Measurements from ENCODE around the gene TSPEAR.
"Not testable (repeated sequence)": the region's sequence is repeated elsewhere in the genome, so short reads cannot be mapped to it uniquely, and the experiment has no call there.

Gene TSPEAR

GRCh38 chr21:44503006-44503889, 208.1 kb downstream of the TSPEAR start:
- not testable (repeated sequence) for H3K4me1 ChIP-seq (ENCODE audit: control insufficient read depth in 5 of 5, insufficient read depth in 5 of 5, low read length in 5 of 5); H3K36me3 ChIP-seq (ENCODE audit: control insufficient read depth in 5 of 5, insufficient read depth in 5 of 5, low read length in 5 of 5); H3K9ac ChIP-seq (ENCODE audit: low read length in 5 of 5); H3K9me3 ChIP-seq (ENCODE audit: control insufficient read depth in 5 of 5, low read length in 5 of 5); H3K4me3 ChIP-seq (ENCODE audit: low read depth in 1 of 5, low read length in 5 of 5); H3K27ac ChIP-seq (ENCODE audit: low read depth, low read length)
- H3K27me3 ChIP-seq (ENCODE audit: control insufficient read depth in 5 of 5, insufficient read depth in 4 of 5, low read length in 5 of 5) = peaks cover 0 to 17% (median 0%) of the 10 kb centered on the region in 5 donors

GRCh38 chr21:44502171-44502958, 209.0 kb downstream of the TSPEAR start:
- peaks cover under 1 to 8% (median 6%) of the 10 kb centered on the region in 5 donors for H3K4me1 ChIP-seq (ENCODE audit: control insufficient read depth in 5 of 5, insufficient read depth in 5 of 5, low read length in 5 of 5)
- no peak overlapping the region for H3K27ac ChIP-seq (ENCODE audit: low read depth, low read length)
- H3K9me3 ChIP-seq (ENCODE audit: control insufficient read depth in 5 of 5, low read length in 5 of 5) = no peaks in the 10 kb centered on the region
- no peak overlapping the region for H3K4me3 ChIP-seq (ENCODE audit: low read depth in 1 of 5, low read length in 5 of 5)
- no peaks in the 10 kb centered on the region for H3K36me3 ChIP-seq (ENCODE audit: control insufficient read depth in 5 of 5, insufficient read depth in 5 of 5, low read length in 5 of 5)
- H3K27me3 ChIP-seq (ENCODE audit: control insufficient read depth in 5 of 5, insufficient read depth in 4 of 5, low read length in 5 of 5) = peaks cover 0 to 14% (median 0%) of the 10 kb centered on the region in 5 donors
- H3K9ac ChIP-seq (ENCODE audit: low read length in 5 of 5) = no peak overlapping the region

GRCh38 chr21:44500111-44500510, 211.3 kb downstream of the TSPEAR start:
- no peak overlapping the region for H3K27ac ChIP-seq (ENCODE audit: low read depth, low read length)
- peaks cover 0 to 5% (median 0%) of the 10 kb centered on the region in 5 donors for H3K27me3 ChIP-seq (ENCODE audit: control insufficient read depth in 5 of 5, insufficient read depth in 4 of 5, low read length in 5 of 5)
- H3K9ac ChIP-seq (ENCODE audit: low read length in 5 of 5) = no peak overlapping the region
- H3K36me3 ChIP-seq (ENCODE audit: control insufficient read depth in 5 of 5, insufficient read depth in 5 of 5, low read length in 5 of 5) = no peaks in the 10 kb centered on the region
- H3K9me3 ChIP-seq (ENCODE audit: control insufficient read depth in 5 of 5, low read length in 5 of 5) = no peaks in the 10 kb centered on the region
- H3K4me3 ChIP-seq (ENCODE audit: low read depth in 1 of 5, low read length in 5 of 5) = no peak overlapping the region
- peaks cover 3 to 23% (median 17%) of the 10 kb centered on the region in 5 donors for H3K4me1 ChIP-seq (ENCODE audit: control insufficient read depth in 5 of 5, insufficient read depth in 5 of 5, low read length in 5 of 5)

GRCh38 chr21:44499631-44500030, 211.7 kb downstream of the TSPEAR start:
- no peak overlapping the region for H3K9ac ChIP-seq (ENCODE audit: low read length in 5 of 5)
- no peak overlapping the region for H3K4me3 ChIP-seq (ENCODE audit: low read depth in 1 of 5, low read length in 5 of 5)
- peaks cover 0 to 5% (median 0%) of the 10 kb centered on the region in 5 donors for H3K27me3 ChIP-seq (ENCODE audit: control insufficient read depth in 5 of 5, insufficient read depth in 4 of 5, low read length in 5 of 5)
- H3K36me3 ChIP-seq (ENCODE audit: control insufficient read depth in 5 of 5, insufficient read depth in 5 of 5, low read length in 5 of 5) = no peaks in the 10 kb centered on the region
- H3K9me3 ChIP-seq (ENCODE audit: control insufficient read depth in 5 of 5, low read length in 5 of 5) = no peaks in the 10 kb centered on the region
- H3K27ac ChIP-seq (ENCODE audit: low read depth, low read length) = no peak overlapping the region
- peaks cover 3 to 23% (median 17%) of the 10 kb centered on the region in 5 donors for H3K4me1 ChIP-seq (ENCODE audit: control insufficient read depth in 5 of 5, insufficient read depth in 5 of 5, low read length in 5 of 5)

- no peak overlapping the region for H3K4me3 ChIP-seq (ENCODE audit: low read depth in 1 of 5, low read length in 5 of 5)
- H3K9ac ChIP-seq (ENCODE audit: low read length in 5 of 5) = no peak overlapping the region
- peaks cover 0 to 5% (median 0%) of the 10 kb centered on the region in 5 donors for H3K27me3 ChIP-seq (ENCODE audit: control insufficient read depth in 5 of 5, insufficient read depth in 4 of 5, low read length in 5 of 5)
- no peaks in the 10 kb centered on the region for H3K9me3 ChIP-seq (ENCODE audit: control insufficient read depth in 5 of 5, low read length in 5 of 5)
- H3K4me1 ChIP-seq (ENCODE audit: control insufficient read depth in 5 of 5, insufficient read depth in 5 of 5, low read length in 5 of 5) = peaks cover 3 to 23% (median 17%) of the 10 kb centered on the region in 5 donors
- H3K27ac ChIP-seq (ENCODE audit: low read depth, low read length) = no peak overlapping the region
- H3K36me3 ChIP-seq (ENCODE audit: control insufficient read depth in 5 of 5, insufficient read depth in 5 of 5, low read length in 5 of 5) = no peaks in the 10 kb centered on the region
Measured at GRCh38 chr21:44499211-44499560, 212.2 kb downstream of the TSPEAR start.

GRCh38 chr21:44498280-44499210, 212.8 kb downstream of the TSPEAR start:
- Histone ChIP-seq H3K4me3 (ENCODE audit: low read depth in 1 of 5, low read length in 5 of 5) (no peak overlapping the region), H3K27me3 (ENCODE audit: control insufficient read depth in 5 of 5, insufficient read depth in 4 of 5, low read length in 5 of 5) (peaks cover 0 to 5% (median 0%) of the 10 kb centered on the region in 5 donors), H3K36me3 (ENCODE audit: control insufficient read depth in 5 of 5, insufficient read depth in 5 of 5, low read length in 5 of 5) (no peaks in the 10 kb centered on the region), H3K9me3 (ENCODE audit: control insufficient read depth in 5 of 5, low read length in 5 of 5) (peaks cover 0 to 6% (median 0%) of the 10 kb centered on the region in 5 donors), H3K27ac (ENCODE audit: low read depth, low read length) (no peak overlapping the region), H3K4me1 (ENCODE audit: control insufficient read depth in 5 of 5, insufficient read depth in 5 of 5, low read length in 5 of 5) (peaks cover 3 to 23% (median 17%) of the 10 kb centered on the region in 5 donors), H3K9ac (ENCODE audit: low read length in 5 of 5) (no peak overlapping the region)

GRCh38 chr21:44497703-44498126, 213.7 kb downstream of the TSPEAR start:
- H3K4me1 ChIP-seq (ENCODE audit: control insufficient read depth in 5 of 5, insufficient read depth in 5 of 5, low read length in 5 of 5) = peaks cover 3 to 23% (median 17%) of the 10 kb centered on the region in 5 donors
- H3K9ac ChIP-seq (ENCODE audit: low read length in 5 of 5) = peak overlapping the region in 1 of 5 donors; percentile 14
- H3K27ac ChIP-seq (ENCODE audit: low read depth, low read length) = peak overlapping the region; percentile 46
- peaks cover 0 to 14% (median 8%) of the 10 kb centered on the region in 5 donors for H3K9me3 ChIP-seq (ENCODE audit: control insufficient read depth in 5 of 5, low read length in 5 of 5)
- no peaks in the 10 kb centered on the region for H3K36me3 ChIP-seq (ENCODE audit: control insufficient read depth in 5 of 5, insufficient read depth in 5 of 5, low read length in 5 of 5)
- peaks cover 0 to 5% (median 0%) of the 10 kb centered on the region in 5 donors for H3K27me3 ChIP-seq (ENCODE audit: control insufficient read depth in 5 of 5, insufficient read depth in 4 of 5, low read length in 5 of 5)
- no peak overlapping the region for H3K4me3 ChIP-seq (ENCODE audit: low read depth in 1 of 5, low read length in 5 of 5)

- Histone ChIP-seq H3K27me3 (ENCODE audit: control insufficient read depth in 5 of 5, insufficient read depth in 4 of 5, low read length in 5 of 5) (peaks cover 0 to 2% (median 0%) of the 10 kb centered on the region in 5 donors), H3K4me1 (ENCODE audit: control insufficient read depth in 5 of 5, insufficient read depth in 5 of 5, low read length in 5 of 5) (peaks cover 3 to 23% (median 20%) of the 10 kb centered on the region in 5 donors), H3K36me3 (ENCODE audit: control insufficient read depth in 5 of 5, insufficient read depth in 5 of 5, low read length in 5 of 5) (no peaks in the 10 kb centered on the region), H3K9me3 (ENCODE audit: control insufficient read depth in 5 of 5, low read length in 5 of 5) (peaks cover 0 to 16% (median 14%) of the 10 kb centered on the region in 5 donors), H3K9ac (ENCODE audit: low read length in 5 of 5) (peak overlapping the region in 1 of 5 donors; percentile 26), H3K27ac (ENCODE audit: low read depth, low read length) (peak overlapping the region; percentile 46), H3K4me3 (ENCODE audit: low read depth in 1 of 5, low read length in 5 of 5) (peak overlapping the region; percentile 4 to 40 (median 11))
Measured at GRCh38 chr21:44496564-44497550, 214.5 kb downstream of the TSPEAR start.

All from subcutaneous abdominal adipose tissue (tissue), 5 donors.